Skin of body (tissue), 2 donors: ENCODE measurements around the gene NBAS. TPM values are rescaled to one million over a fixed set of nuclear protein-coding genes. Genes with fewer than 3 reads are reported as not detected.

Experiments
- DNase-seq: peaks from one replicate; lab custom pipeline; 2025; lab: John Stamatoyannopoulos, UW
- total RNA-seq: library from RNA; depleted of rRNA; stranded (reverse); fragments of >200 nt; gene quantifications from one replicate; pipeline ENCODE4 v1.2.3, GENCODE V29; 2014

Gene NBAS
- total RNA-seq, 1 donor from 2014 or later, result 69.3 TPM

DNA sequence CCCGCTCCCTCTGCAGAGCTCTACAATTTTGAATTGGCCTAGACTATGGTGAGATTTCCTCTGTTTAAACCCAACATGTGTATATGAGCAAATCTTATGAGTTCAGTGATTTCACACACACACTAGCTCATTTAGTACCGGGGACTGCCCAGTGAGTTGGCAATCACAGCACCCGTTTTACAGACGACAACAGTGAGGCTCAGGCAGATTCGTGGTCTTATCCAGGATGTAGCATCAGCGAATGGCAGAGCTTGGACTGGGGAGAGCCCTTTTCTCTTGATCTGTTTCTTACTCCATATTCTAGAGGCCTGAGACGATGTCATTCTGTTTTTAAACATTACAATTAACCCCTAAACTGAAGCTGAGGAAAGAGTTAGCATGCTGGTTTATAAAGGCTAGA lies 419.9 kb downstream of the NBAS start:
- no peak for DNase-seq

DNA sequence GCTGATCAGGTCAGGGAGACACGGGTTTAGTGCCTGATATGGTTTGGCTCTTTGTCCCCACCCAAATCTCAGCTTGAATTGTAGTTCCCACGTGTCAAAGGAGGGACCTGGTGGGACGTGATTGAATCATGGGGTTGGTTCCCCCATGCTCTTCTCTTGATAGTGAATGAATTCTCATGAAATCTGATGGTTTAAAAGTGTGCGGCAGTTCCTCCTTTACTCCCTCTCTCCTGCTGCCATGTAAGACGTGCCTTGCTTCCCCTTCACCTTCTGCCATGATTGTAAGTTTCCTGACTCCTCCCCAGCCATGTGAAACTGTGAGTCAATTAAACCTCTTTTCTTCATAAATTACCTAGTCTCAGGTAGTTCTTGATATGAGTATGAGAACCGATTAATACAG lies 424.5 kb downstream of the NBAS start:
- no peak for DNase-seq

GRCh38 chr2:15134957-15135356 lies 426.2 kb downstream of the NBAS start:
- no peak for DNase-seq

DNA sequence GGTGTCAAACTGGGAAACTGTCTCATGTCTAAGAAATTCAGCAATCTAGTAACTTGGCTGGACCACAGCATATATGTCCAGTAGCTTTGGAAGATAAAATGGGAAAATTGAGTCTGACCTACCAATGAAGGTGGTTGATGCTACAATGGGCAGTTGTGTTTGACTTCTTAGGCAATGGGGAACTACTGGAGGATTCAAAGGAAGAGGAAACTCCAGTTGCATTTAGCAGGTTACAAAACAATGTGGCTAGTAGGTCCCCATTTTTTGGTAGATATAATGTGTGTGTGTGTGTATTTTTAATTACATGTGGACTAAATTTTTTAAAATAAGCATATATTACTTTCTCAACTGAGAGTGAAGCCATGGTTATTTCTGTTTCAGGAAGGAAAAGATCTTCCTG lies 427.7 kb downstream of the NBAS start:
- DNase-seq, result no peak

GRCh38 chr2:15128846-15129245 lies 432.3 kb downstream of the NBAS start:
- no peak for DNase-seq

DNA sequence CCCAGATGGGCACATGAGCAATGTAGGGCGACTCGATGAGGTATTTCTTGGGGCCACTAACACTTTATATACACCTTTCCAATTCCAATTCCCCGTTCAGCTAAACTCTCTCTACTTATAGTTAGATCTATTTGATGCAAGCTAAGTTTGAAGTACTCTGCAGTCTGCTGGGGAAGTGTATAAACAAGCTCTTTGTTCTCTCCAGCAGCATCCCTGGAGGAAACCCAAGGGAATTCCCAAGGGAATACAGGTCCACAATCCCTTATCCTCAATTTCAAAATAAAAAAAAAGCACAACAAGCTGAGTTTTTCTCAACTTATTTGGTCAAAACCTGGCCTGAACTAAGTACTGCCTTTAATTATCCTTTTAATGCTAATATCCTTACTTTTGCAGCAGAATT lies 433.3 kb downstream of the NBAS start:
- DNase-seq, result no peak

- no peak for DNase-seq
Observed at GRCh38 chr2:15127301-15127700, 433.8 kb downstream of the NBAS start.

- no peak for DNase-seq
Observed at GRCh38 chr2:15126373-15126772, 434.8 kb downstream of the NBAS start.

- DNase-seq, result no peak
Observed at GRCh38 chr2:15122915-15123314, 438.2 kb downstream of the NBAS start.

DNA sequence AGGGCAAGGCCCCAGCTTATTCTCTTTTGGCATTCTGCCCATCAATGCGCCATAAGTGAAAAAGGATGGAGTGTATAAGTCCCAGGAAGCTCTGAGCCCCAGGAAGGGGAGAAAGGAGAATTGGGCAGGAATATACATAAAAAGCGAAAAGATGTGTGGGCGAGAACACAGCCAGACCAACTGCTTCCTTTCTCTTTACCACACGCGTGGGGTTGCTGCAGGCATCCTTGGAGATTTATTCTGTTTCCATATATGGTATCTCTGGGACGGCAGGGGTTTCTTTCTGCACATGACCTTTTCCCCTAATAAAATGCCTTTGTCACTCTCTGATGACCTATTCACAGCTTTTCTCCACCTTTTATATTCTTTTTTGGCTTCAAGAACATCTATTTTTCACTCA lies 440.5 kb downstream of the NBAS start:
- no peak for DNase-seq

- no peak for DNase-seq
Observed at GRCh38 chr2:15119722-15120175, 441.4 kb downstream of the NBAS start.

GRCh38 chr2:15117409-15118050 lies 443.6 kb downstream of the NBAS start:
- DNase-seq, result no peak

Other genes starting within 250 kb of the NBAS start
- 77.9 TPM for gene DDX1, start 30.5 kb upstream of the NBAS start, total RNA-seq